Measurements from ENCODE around the gene CHURC1. TPM values are rescaled to one million over a fixed set of nuclear protein-coding genes. Genes with fewer than 3 reads are reported as not detected.

The CHURC1 gene
- total RNA-seq, 1 donor from 2014 or later: 92.7 TPM

DNA sequence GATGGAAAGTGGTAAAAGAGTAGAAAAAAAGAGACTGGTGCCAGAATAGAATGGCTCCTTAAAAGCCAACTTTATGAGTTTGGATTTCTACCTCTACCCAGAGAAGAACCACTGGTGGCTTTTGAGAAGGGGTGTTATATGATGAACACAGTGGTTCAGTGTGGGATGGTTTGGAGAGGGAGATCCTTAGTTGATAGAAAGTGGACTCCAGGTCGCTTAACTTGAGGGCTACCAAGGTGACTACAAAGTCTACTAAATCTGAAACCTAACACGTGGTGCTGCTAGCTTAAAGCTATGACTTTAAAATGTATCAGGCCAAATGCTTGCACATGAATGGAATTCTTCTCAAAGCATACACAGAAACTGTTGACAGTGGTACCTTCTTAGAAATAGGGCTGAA lies 42.9 kb upstream of the CHURC1 start:
- H3K4me3 ChIP-seq (ENCODE audit: low read depth, low read length): no peak overlapping the region
- TF ChIP-seq, protein P1, sequence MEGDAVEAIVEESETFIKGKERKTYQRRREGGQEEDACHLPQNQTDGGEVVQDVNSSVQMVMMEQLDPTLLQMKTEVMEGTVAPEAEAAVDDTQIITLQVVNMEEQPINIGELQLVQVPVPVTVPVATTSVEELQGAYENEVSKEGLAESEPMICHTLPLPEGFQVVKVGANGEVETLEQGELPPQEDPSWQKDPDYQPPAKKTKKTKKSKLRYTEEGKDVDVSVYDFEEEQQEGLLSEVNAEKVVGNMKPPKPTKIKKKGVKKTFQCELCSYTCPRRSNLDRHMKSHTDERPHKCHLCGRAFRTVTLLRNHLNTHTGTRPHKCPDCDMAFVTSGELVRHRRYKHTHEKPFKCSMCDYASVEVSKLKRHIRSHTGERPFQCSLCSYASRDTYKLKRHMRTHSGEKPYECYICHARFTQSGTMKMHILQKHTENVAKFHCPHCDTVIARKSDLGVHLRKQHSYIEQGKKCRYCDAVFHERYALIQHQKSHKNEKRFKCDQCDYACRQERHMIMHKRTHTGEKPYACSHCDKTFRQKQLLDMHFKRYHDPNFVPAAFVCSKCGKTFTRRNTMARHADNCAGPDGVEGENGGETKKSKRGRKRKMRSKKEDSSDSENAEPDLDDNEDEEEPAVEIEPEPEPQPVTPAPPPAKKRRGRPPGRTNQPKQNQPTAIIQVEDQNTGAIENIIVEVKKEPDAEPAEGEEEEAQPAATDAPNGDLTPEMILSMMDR (conservative IDR thresholded peaks at IDR 0.05; ENCODE audit: low read depth, low read length): no peak
- no peak for DNase-seq (ENCODE audit: low read depth)

DNA sequence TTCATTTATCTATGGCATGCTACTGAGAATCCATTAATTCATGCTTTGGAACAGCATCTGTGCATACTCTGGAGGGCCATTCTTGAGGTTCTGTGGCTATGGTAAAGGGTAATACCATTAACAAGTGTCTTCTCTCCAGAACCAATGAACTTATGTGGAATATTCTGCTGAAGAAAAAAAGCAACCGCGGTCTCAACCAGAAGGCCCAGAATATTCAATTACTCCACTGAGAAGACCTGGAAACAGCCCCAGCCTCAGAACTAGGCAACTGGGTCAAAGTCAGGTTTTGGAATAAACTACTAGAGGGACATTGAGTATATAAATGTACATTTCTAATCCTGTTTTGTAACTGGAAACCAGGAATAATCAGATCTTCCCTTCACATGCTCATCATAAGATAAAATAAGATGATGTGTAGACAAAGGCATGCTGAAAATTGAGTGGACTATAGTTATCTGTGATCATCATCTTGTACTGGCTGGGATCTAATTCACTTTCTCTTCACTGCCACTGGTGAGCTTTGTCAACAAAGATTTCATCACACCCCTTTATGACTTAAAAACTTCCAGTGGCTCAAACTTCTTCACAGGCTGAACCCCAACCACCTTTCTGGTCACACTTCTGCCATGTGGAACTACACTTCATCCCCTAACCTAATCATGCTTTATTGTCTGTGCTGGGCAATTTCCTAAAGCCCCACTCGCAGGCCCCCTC lies 40.6 kb upstream of the CHURC1 start:
- TF ChIP-seq, protein P1 (conservative IDR thresholded peaks at IDR 0.05; ENCODE audit: low read depth, low read length): no peak
- no peak for DNase-seq (ENCODE audit: low read depth)
- no peak overlapping the region for H3K4me3 ChIP-seq (ENCODE audit: low read depth, low read length)

DNA sequence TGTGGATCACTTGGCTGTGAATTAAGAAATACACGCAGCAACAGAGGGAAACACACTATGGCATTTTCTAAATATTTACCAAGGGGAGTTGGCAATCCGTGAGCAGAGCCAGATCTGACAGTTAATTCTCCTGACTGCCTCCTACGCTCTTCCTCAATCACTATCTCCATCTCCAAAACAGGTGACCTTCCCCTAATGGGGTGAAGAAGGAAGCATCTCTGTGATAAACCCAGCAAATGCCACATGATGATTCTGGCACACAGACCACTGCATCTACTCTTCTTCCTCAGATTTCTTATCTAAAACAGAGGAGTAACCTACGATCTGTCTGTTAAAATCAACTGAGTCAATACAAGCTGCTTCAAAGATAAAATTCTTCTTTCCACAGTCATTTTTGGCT lies 38.9 kb upstream of the CHURC1 start:
- TF ChIP-seq, protein P1 (conservative IDR thresholded peaks at IDR 0.05; ENCODE audit: low read depth, low read length): no peak
- H3K4me3 ChIP-seq (ENCODE audit: low read depth, low read length): no peak overlapping the region
- no peak for DNase-seq (ENCODE audit: low read depth)

DNA sequence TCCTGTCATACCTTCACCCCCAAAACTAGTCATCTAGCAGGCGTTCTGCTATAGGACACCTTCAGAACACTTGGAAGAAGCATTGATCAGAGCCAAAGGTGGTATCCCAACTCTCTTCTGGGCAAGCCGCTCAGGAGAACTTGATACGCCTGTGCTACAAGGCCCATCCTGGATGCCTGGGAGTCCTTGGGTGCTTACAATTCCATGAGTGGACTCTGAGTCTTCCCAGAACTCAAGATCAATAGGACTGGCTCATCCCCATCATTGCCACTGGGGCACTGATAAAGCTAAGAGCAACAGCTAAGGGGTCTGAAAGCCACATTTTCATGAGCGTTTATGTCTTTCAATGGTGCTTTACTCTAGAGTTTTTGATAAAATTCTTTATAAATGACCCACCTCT lies 36.4 kb upstream of the CHURC1 start:
- TF ChIP-seq, protein P1 (conservative IDR thresholded peaks at IDR 0.05; ENCODE audit: low read depth, low read length): no peak
- no peak for DNase-seq (ENCODE audit: low read depth)
- H3K4me3 ChIP-seq (ENCODE audit: low read depth, low read length): no peak overlapping the region

DNA sequence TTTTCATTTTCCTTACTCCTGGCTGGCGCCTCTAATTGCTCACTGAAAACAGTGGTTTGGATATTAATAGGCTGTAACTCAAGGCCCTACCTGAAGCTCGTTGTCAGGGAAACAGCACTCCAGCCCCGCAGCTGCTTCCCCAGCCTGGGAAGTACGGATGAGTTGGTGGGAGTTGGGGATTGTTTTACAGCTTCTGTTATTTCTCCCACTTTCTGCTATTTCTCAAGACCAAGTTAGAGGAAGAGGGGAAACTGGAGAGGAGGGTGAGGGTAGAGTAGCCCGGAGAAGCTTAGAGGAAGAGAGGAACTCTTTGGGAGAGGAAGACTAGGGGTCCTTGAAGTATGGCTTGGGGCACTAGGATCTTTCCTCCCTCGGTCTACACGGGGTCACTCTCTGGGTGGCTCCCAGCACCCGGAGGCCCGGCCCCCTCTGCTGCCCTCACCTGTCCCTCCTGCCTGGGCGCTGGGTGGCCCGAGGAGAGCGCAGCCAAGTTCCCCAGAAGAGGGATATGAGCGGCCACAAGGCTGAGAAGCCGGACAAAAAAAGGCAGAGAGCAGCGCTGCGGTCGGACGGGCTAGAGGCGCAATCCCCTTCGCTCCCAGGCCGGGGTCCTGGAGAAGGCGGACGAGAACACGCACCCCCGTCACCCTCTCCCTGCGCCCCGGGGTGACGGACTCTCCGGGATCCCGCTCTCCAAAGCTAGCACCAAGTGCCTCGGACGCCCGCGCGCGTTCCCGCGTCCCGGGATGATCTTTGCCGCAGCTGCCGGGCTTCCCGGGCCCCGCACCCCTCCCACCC lies 35.2 kb upstream of the CHURC1 start:
- TF ChIP-seq, protein P1 (conservative IDR thresholded peaks at IDR 0.05; ENCODE audit: low read depth, low read length): no peak
- no peak for DNase-seq (ENCODE audit: low read depth)
- H3K4me3 ChIP-seq (ENCODE audit: low read depth, low read length): no peak overlapping the region

DNA sequence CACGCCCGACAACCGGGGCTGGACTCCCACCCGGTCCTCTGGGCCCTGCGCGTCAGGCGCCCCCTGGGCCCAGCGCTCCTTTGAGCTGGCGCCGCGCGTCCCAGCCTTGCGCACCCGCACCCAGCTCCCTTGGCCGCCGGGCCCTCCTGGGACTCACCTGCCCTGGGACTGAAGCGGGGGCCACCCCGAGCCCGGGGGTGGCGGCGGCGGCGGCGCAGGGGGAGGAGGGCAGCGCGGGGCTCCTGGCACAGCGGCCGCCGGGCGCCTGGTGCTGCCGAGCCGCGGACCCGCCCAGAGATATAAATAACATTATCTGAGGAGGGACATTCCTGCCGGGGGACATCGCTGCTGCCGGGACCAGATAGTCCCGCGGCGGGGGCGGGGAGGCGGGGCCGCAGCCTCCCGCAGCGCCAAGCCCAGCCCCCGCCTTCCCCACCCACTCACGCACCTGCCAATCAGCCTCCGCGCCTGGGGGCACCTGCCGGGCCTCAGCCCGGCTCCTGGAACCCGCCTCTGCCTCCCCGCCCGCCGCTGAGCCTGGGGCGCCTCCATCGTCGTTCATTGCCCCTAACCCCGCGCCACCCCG lies 34.5 kb upstream of the CHURC1 start, which contains the start of gene SPTB:
Gene SPTB (minus strand): TSS at position 273 of the 586 bp plus-strand sequence. CDS start 56,813 bp downstream, outside the sequence.
- DNase-seq (ENCODE audit: low read depth): no peak
- TF ChIP-seq, protein P1 (conservative IDR thresholded peaks at IDR 0.05; ENCODE audit: low read depth, low read length): no peak
- peak within 1 kb of the TSS; percentile 45 for H3K4me3 ChIP-seq (ENCODE audit: low read depth, low read length)

Measured in epithelial cell of proximal tubule (primary cell).